IMR-90 (cell line): ENCODE measurements around the gene SLC12A7. TPM values are rescaled to one million over a fixed set of nuclear protein-coding genes. Genes with fewer than 3 reads are reported as not detected.

Experiments
- ATAC-seq: fragments of 200-7000 bp; cut with Tn5 transposase; 2 replicates; pipeline ENCODE4 v1.9.1; 2020; ENCODE audit warnings: low read depth, mild to moderate bottlenecking, moderate library complexity
- BruUV-seq: library from RNA; stranded (reverse); fragments of 400-500 nt; replicated peaks from 2 replicates; lab custom pipeline; 2021; lab: Mats Ljungman, UMichigan
- CTCF ChIA-PET: fragments of 300-600 bp; formaldehyde crosslinking; extraction: SDS; loops from one replicate; lab custom pipeline; 2021; ENCODE audit warnings: antibody characterized with exemption; lab: Yijun Ruan, JAX
- POLR2A ChIA-PET: fragments of 300-600 bp; sonication (Branson Sonifier 250); formaldehyde crosslinking; loops from one replicate; lab custom pipeline; 2022; ENCODE audit warnings: antibody characterized with exemption; ENCODE audit not compliant: unreplicated experiment; lab: Charles Lee
- DNase-seq: peaks from one replicate; pipeline ENCODE4 v3.0.0; 2013
- H2AFZ ChIP-seq: replicated peaks from 2 replicates; pipeline ENCODE3; 2013; ENCODE audit warnings: low read length, mild to moderate bottlenecking; ENCODE audit not compliant: poor library complexity
- H2AK5ac ChIP-seq: 2 replicates; pipeline ENCODE4 v1.6.1; 2013; ENCODE audit warnings: low read depth, low read length, inconsistent platforms
- H2AK9ac ChIP-seq: replicated peaks from 2 replicates; pipeline ENCODE3; 2013; ENCODE audit warnings: mild to moderate bottlenecking, low read depth, low read length, moderate library complexity; ENCODE audit not compliant: poor library complexity
- H2BK120ac ChIP-seq: 2 replicates; pipeline ENCODE4 v1.6.1; 2013; ENCODE audit warnings: low read depth, low read length, inconsistent platforms
- H2BK15ac ChIP-seq: 3 replicates; pipeline ENCODE4 v1.6.1; 2013; ENCODE audit warnings: low read depth, low read length, inconsistent platforms
- H2BK20ac ChIP-seq: 2 replicates; pipeline ENCODE4 v1.6.1; 2013; ENCODE audit warnings: low read depth, mild to moderate bottlenecking, inconsistent platforms, low read length, moderate library complexity
- H2BK5ac ChIP-seq: 2 replicates; pipeline ENCODE4 v1.6.1; 2013; ENCODE audit warnings: mild to moderate bottlenecking, low read depth, low read length, inconsistent platforms; ENCODE audit not compliant: poor library complexity, severe bottlenecking
- H3K14ac ChIP-seq: replicated peaks from 2 replicates; pipeline ENCODE4 v1.6.1; 2013; ENCODE audit warnings: low read depth, low read length, inconsistent platforms
- H3K18ac ChIP-seq: 2 replicates; pipeline ENCODE4 v1.6.1; 2013; ENCODE audit warnings: low read depth, low read length, control low read depth
- H3K23ac ChIP-seq: 2 replicates; pipeline ENCODE4 v1.6.1; 2013; ENCODE audit warnings: low read depth, low read length, inconsistent platforms
- H3K27ac ChIP-seq: 2 replicates; pipeline ENCODE4 v1.5.1; 2013; ENCODE audit warnings: mild to moderate bottlenecking, control low read depth, low read length; ENCODE audit not compliant: insufficient read depth
- H3K27me3 ChIP-seq: 2 replicates; pipeline ENCODE4 v1.6.1; 2013; ENCODE audit warnings: low read length; ENCODE audit not compliant: control insufficient read depth, insufficient read depth
- H3K36me3 ChIP-seq: 2 replicates; pipeline ENCODE4 v1.6.1; 2013; ENCODE audit warnings: low read length, mixed read lengths; ENCODE audit not compliant: control insufficient read depth, insufficient read depth
- H3K4ac ChIP-seq: 2 replicates; pipeline ENCODE4 v1.6.1; 2013; ENCODE audit warnings: low read depth, low read length, inconsistent platforms
- H3K4me1 ChIP-seq: 2 replicates; pipeline ENCODE4 v1.6.1; 2013; ENCODE audit warnings: low read length, mixed read lengths; ENCODE audit not compliant: control insufficient read depth, insufficient read depth
- H3K4me2 ChIP-seq: 2 replicates; pipeline ENCODE4 v1.6.1; 2013; ENCODE audit warnings: low read depth, mild to moderate bottlenecking, control low read depth, low read length, moderate library complexity
- H3K4me3 ChIP-seq: 2 replicates; pipeline ENCODE4 v1.5.1; 2013; ENCODE audit warnings: low read depth, mild to moderate bottlenecking, control low read depth, low read length, moderate library complexity; ENCODE audit not compliant: insufficient read depth
- H3K56ac ChIP-seq: 2 replicates; pipeline ENCODE4 v1.6.1; 2013; ENCODE audit warnings: low read length, inconsistent platforms; ENCODE audit not compliant: insufficient read depth; ENCODE audit errors: extremely low read depth
- H3K79me1 ChIP-seq, 2 experiments: 2 replicates each; pipeline ENCODE4 v1.6.1; 2013; ENCODE audit warnings: low read length in 2 of 2, inconsistent platforms in 1 of 2, low read depth in 1 of 2
- H3K9ac ChIP-seq: 2 replicates; pipeline ENCODE4 v1.6.1; 2013; ENCODE audit warnings: low read depth, low read length, control low read depth
- H3K9me1 ChIP-seq: 2 replicates; pipeline ENCODE4 v1.6.1; 2013; ENCODE audit warnings: low read length, inconsistent platforms; ENCODE audit not compliant: insufficient read depth
- H3K9me3 ChIP-seq: 2 replicates; pipeline ENCODE4 v1.6.1; 2013; ENCODE audit warnings: low read length; ENCODE audit not compliant: control insufficient read depth, insufficient read depth
- H4K20me1 ChIP-seq: 2 replicates; pipeline ENCODE4 v1.6.1; 2013; ENCODE audit warnings: low read length, inconsistent platforms; ENCODE audit not compliant: insufficient read depth
- H4K5ac ChIP-seq: 2 replicates; pipeline ENCODE4 v1.6.1; 2013; ENCODE audit warnings: mild to moderate bottlenecking, low read depth, low read length, control low read depth
- H4K8ac ChIP-seq, 2 experiments: 2 replicates each; pipeline ENCODE4 v1.6.1; 2013; ENCODE audit warnings: low read depth in 2 of 2, low read length in 2 of 2, control low read depth in 1 of 2, inconsistent platforms in 1 of 2
- H4K91ac ChIP-seq: 2 replicates; pipeline ENCODE4 v1.6.1; 2013; ENCODE audit warnings: low read depth, low read length, inconsistent platforms; ENCODE audit not compliant: insufficient read depth
- BHLHE40 ChIP-seq: fragments of 150-350 bp; IDR thresholded peaks from 2 replicates; pipeline ENCODE4 v1.6.1; 2016; ENCODE audit warnings: mild to moderate bottlenecking, low read depth, low read length
- CEBPB ChIP-seq: IDR thresholded peaks from 2 replicates; pipeline ENCODE4 v1.6.1; 2012; ENCODE audit warnings: low read depth, low read length, improper control_type of control experiment
- CHD1 ChIP-seq: IDR thresholded peaks from 2 replicates; pipeline ENCODE4 v1.6.1; 2012; ENCODE audit warnings: low read depth, low read length, improper control_type of control experiment
- FOS ChIP-seq: fragments of 150-350 bp; IDR thresholded peaks from 2 replicates; pipeline ENCODE4 v1.6.1; 2016; ENCODE audit warnings: low read depth, low read length
- MAFK ChIP-seq: IDR thresholded peaks from 2 replicates; pipeline ENCODE4 v1.6.1; 2012; ENCODE audit warnings: low read depth, low read length, improper control_type of control experiment
- MAZ ChIP-seq: IDR thresholded peaks from 2 replicates; pipeline ENCODE4 v1.6.1; 2012; ENCODE audit warnings: low read depth, mild to moderate bottlenecking, low read length, improper control_type of control experiment, moderate library complexity, borderline replicate concordance
- MXI1 ChIP-seq: IDR thresholded peaks from 2 replicates; pipeline ENCODE4 v1.6.1; 2012; ENCODE audit warnings: low read depth, mild to moderate bottlenecking, low read length, moderate library complexity, borderline replicate concordance
- NFE2L2 ChIP-seq: fragments of 150-350 bp; IDR thresholded peaks from 2 replicates; pipeline ENCODE4 v1.6.1; 2016; ENCODE audit warnings: low read depth, mild to moderate bottlenecking, low read length
- POLR2A ChIP-seq: IDR thresholded peaks from 2 replicates; pipeline ENCODE4 v1.6.1; 2012; ENCODE audit warnings: mild to moderate bottlenecking, low read depth, low read length
- RAD21 ChIP-seq: IDR thresholded peaks from 2 replicates; pipeline ENCODE4 v1.6.1; 2012; ENCODE audit warnings: low read length, improper control_type of control experiment
- RCOR1 ChIP-seq: IDR thresholded peaks from 2 replicates; pipeline ENCODE4 v1.6.1; 2012; ENCODE audit warnings: mild to moderate bottlenecking, low read length, improper control_type of control experiment; ENCODE audit not compliant: insufficient replicate concordance
- SMC3 ChIP-seq: fragments of 150-350 bp; IDR thresholded peaks from 2 replicates; pipeline ENCODE4 v1.6.1; 2016; ENCODE audit warnings: low read depth, mild to moderate bottlenecking, antibody characterized with exemption, low read length, moderate library complexity
- WGBS, 2 experiments: methylation state at CpG; one replicate each; pipeline versions ENCODE4 v1.1.5 to v1.1.7; 2013; ENCODE audit warnings: missing lambda C conversion rate in 2 of 2; ENCODE audit not compliant: insufficient read length in 1 of 2; ENCODE audit errors: extremely low coverage in 2 of 2; 5-methylcytosine and 5-hydroxymethylcytosine counted together
- dilution Hi-C: fragments of 300-500 bp; cut with HindIII; formaldehyde crosslinking; loops from one replicate; pipeline ENCODE4 v1.14.3; 2018; ENCODE audit warnings: low sequenced_read_pairs; ENCODE audit not compliant: unreplicated experiment
- in situ Hi-C: fragments of 300-500 bp; cut with MboI; formaldehyde crosslinking; loops from 3 replicates; pipeline ENCODE4 v1.14.3; 2019; ENCODE audit warnings: low sequenced_read_pairs, inconsistent platforms, mixed read lengths
- intact Hi-C: fragments of 100-400 bp; cut with micrococcal nuclease; formaldehyde crosslinking; loops from 2 replicates; pipeline ENCODE4 v1.10.0; 2022
- polyA plus RNA-seq, 3 experiments: library from polyadenylated mRNA; depleted of rRNA; stranded (reverse); fragments of >200 nt; gene quantifications; 2 replicates each; pipeline ENCODE4 v1.2.3, GENCODE V29; 2012; ENCODE audit warnings: low replicate concordance in 1 of 3
- total RNA-seq: library from RNA; depleted of rRNA; stranded (reverse); fragments of >200 nt; gene quantifications from 2 replicates; pipeline ENCODE4 v1.2.3, GENCODE V29; 2012
- TF ChIP-seq, protein P1 (sequence below): fragments of 150-350 bp; IDR thresholded peaks from 2 replicates; pipeline ENCODE4 v1.6.1; 2016; ENCODE audit warnings: low read depth, mild to moderate bottlenecking, low read length, moderate library complexity, borderline replicate concordance
- TF ChIP-seq, protein P2 (sequence below): conservative IDR thresholded peaks from 2 replicates; pipeline ENCODE4 v1.5.1; 2012; ENCODE audit warnings: mild to moderate bottlenecking, low read depth, low read length, improper control_type of control experiment
- TF ChIP-seq, protein P3 (sequence below): fragments of 150-350 bp; IDR thresholded peaks from 2 replicates; pipeline ENCODE4 v1.6.1; 2017; ENCODE audit warnings: mild to moderate bottlenecking, antibody characterized with exemption, low read length, low read depth

The SLC12A7 gene
- total and polyA plus RNA-seq, 2 of the 4 experiments (the other 2 are of a cell fraction) = 3.0 to 6.1 TPM

DNA sequence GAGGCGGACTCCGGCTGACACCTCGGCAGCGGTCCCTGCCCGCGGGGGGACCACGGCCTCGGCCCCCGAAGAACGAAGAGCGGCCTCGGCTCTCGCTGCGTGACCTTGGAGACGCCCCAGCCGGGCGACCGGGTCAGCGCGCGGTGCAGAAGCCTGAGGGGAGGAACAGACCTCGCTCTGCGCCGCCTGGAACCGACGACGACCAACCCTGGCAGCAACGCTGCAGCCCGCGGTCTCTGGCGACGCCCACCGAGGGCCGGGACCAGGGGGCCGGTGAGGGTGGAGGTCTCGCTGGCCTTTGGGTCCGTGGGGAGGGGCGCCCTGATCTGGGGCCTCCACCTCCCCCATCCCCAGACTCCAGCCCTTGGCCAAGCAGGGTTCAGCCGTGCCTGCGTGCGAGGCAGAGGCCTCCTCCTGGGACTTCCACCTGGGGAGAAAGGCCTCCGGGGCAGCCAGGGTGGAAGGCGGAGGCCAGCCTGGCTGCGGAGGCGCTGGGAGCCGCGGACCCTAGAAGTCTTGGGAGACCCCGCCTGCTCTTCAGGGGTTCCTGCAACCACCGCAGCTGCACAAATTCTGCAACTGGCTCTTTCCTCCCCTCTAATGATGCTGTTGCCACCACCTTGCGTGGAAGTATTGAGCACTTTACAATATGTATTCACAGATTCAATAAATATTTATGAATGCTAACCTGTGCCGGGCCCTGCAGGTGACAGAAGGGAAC lies 44.3 kb upstream of the SLC12A7 start:
- Histone ChIP-seq H4K91ac (no peak overlapping the region), H3K4me3 (no peak overlapping the region), H2AFZ (no peak overlapping the region), H3K14ac (no peak overlapping the region), H3K27ac (no peak overlapping the region), H3K56ac (no peak overlapping the region), H3K9me1 (no peaks in the 10 kb centered on the region; the same call in 1 of the 2 replicates), H3K18ac (no peak overlapping the region), H2BK20ac (no peak overlapping the region), H2AK5ac (no peak overlapping the region), H3K27me3 (peaks cover 57% of the 10 kb centered on the region; the same call in 1 of the 2 replicates), H4K5ac (no peak overlapping the region), H4K20me1 (no peaks in the 10 kb centered on the region; the same call in 1 of the 2 replicates), H4K8ac (no peak overlapping the region), H3K4me2 (no peak overlapping the region), H3K9ac (no peak overlapping the region), H2BK120ac (no peak overlapping the region), H2BK15ac (no peak overlapping the region), H3K9me3 (peaks cover 6% of the 10 kb centered on the region; the same call in 1 of the 2 replicates), H3K79me1 (no peaks in the 10 kb centered on the region), H2AK9ac (no peak overlapping the region), H3K36me3 (no peaks in the 10 kb centered on the region), H3K23ac (no peak overlapping the region), H2BK5ac (no peak overlapping the region), H3K4me1 (no peaks in the 10 kb centered on the region), H3K4ac (no peak overlapping the region)
- CTCF ChIA-PET = interaction anchor here (0.6 to 1.2 kb wide), 2 partner anchors 232 to 347 kb away, joined by 3 read pairs; no protein-coding TSS in a partner anchor
- DNase-seq (no peak), ATAC-seq (no peak)
- POLR2A ChIA-PET = no interaction called here
- intact Hi-C loops (no loop called here), dilution Hi-C loops (no loop called here), in situ Hi-C loops (no loop called here)
- no TSS peak for BruUV-seq
- 10% methylated on average over 21 of the region's 51 CpGs; no CpG with 5 or more reads in 1 of the 2 experiments for WGBS, 2 experiments
- TF ChIP-seq SMC3 = no peak
- no peak for TF ChIP-seq CEBPB
- TF ChIP-seq, protein P1, sequence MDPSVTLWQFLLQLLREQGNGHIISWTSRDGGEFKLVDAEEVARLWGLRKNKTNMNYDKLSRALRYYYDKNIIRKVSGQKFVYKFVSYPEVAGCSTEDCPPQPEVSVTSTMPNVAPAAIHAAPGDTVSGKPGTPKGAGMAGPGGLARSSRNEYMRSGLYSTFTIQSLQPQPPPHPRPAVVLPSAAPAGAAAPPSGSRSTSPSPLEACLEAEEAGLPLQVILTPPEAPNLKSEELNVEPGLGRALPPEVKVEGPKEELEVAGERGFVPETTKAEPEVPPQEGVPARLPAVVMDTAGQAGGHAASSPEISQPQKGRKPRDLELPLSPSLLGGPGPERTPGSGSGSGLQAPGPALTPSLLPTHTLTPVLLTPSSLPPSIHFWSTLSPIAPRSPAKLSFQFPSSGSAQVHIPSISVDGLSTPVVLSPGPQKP = no peak
- TF ChIP-seq MXI1 = no peak
- TF ChIP-seq BHLHE40 = no peak
- TF ChIP-seq, protein P2, sequence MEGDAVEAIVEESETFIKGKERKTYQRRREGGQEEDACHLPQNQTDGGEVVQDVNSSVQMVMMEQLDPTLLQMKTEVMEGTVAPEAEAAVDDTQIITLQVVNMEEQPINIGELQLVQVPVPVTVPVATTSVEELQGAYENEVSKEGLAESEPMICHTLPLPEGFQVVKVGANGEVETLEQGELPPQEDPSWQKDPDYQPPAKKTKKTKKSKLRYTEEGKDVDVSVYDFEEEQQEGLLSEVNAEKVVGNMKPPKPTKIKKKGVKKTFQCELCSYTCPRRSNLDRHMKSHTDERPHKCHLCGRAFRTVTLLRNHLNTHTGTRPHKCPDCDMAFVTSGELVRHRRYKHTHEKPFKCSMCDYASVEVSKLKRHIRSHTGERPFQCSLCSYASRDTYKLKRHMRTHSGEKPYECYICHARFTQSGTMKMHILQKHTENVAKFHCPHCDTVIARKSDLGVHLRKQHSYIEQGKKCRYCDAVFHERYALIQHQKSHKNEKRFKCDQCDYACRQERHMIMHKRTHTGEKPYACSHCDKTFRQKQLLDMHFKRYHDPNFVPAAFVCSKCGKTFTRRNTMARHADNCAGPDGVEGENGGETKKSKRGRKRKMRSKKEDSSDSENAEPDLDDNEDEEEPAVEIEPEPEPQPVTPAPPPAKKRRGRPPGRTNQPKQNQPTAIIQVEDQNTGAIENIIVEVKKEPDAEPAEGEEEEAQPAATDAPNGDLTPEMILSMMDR = no peak
- TF ChIP-seq RCOR1 = no peak
- no peak for TF ChIP-seq MAZ
- TF ChIP-seq NFE2L2 = no peak
- TF ChIP-seq RAD21 = no peak
- TF ChIP-seq, protein P3, sequence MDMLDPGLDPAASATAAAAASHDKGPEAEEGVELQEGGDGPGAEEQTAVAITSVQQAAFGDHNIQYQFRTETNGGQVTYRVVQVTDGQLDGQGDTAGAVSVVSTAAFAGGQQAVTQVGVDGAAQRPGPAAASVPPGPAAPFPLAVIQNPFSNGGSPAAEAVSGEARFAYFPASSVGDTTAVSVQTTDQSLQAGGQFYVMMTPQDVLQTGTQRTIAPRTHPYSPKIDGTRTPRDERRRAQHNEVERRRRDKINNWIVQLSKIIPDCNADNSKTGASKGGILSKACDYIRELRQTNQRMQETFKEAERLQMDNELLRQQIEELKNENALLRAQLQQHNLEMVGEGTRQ = no peak
- TF ChIP-seq MAFK = no peak
- no peak for TF ChIP-seq FOS
- TF ChIP-seq POLR2A = no peak
- TF ChIP-seq CHD1 = no peak
